Upper lobe of left lung (tissue), 6 donors: ENCODE data around the gene ETFB. TPM values are rescaled to one million over a fixed set of nuclear protein-coding genes. Genes with fewer than 3 reads are reported as not detected.

Experiments
- ATAC-seq, 2 donors: fragments of 200-7000 bp; cut with Tn5 transposase; one replicate each; pipeline ENCODE4 v1.9.1; 2022; ENCODE audit warnings: mild to moderate bottlenecking in 2 of 2, moderate library complexity in 2 of 2; ENCODE audit not compliant: low FRiP score in 2 of 2
- DNase-seq, 2 donors: peaks; one replicate each; pipeline ENCODE4 v3.0.0-alpha.2; 2019 to 2020
- H3K27ac ChIP-seq, 4 donors: fragments of 200-600 bp; sonication (generic); one replicate each; pipeline ENCODE4 v1.5.1; 2016 to 2019
- H3K27me3 ChIP-seq, 4 donors: fragments of 200-600 bp; sonication (generic); one replicate each; pipeline ENCODE4 v1.5.1; 2017 to 2019
- H3K36me3 ChIP-seq, 4 donors: fragments of 200-600 bp; sonication (generic); one replicate each; pipeline ENCODE4 v1.5.1; 2016 to 2019
- H3K4me1 ChIP-seq, 4 donors: fragments of 200-600 bp; sonication (generic); one replicate each; pipeline ENCODE4 v1.5.1; 2018 to 2019
- H3K4me3 ChIP-seq, 4 donors: fragments of 200-600 bp; sonication (generic); one replicate each; pipeline ENCODE4 v1.5.1; 2017 to 2019; ENCODE audit warnings: mild to moderate bottlenecking in 2 of 4, moderate library complexity in 1 of 4
- H3K9me3 ChIP-seq, 4 donors: fragments of 200-600 bp; sonication (generic); one replicate each; pipeline ENCODE4 v1.5.1; 2018 to 2019
- EP300 ChIP-seq, 4 donors: sonication (generic); formaldehyde crosslinking; IDR thresholded peaks; one replicate each; pipeline ENCODE4 v1.5.1; 2017; ENCODE audit warnings: antibody characterized with exemption in 4 of 4, control low read depth in 2 of 4
- POLR2A ChIP-seq, 4 donors: fragments of 450-650 bp; IDR thresholded peaks; one replicate each; pipeline ENCODE4 v1.5.1; 2016 to 2017; ENCODE audit warnings: antibody characterized with exemption in 4 of 4, mild to moderate bottlenecking in 2 of 4
- POLR2AphosphoS5 ChIP-seq, 2 donors: sonication (generic); formaldehyde crosslinking; IDR thresholded peaks; one replicate each; pipeline ENCODE4 v1.5.1; 2017; ENCODE audit warnings: antibody characterized with exemption in 2 of 2
- WGBS, 2 donors: methylation state at CpG; one replicate each; pipeline ENCODE4 v1.1.5; 2017 to 2018; 5-methylcytosine and 5-hydroxymethylcytosine counted together
- total RNA-seq, 6 donors: library from RNA; depleted of rRNA in 4 of 6; stranded (reverse); fragments of >200 nt in 4 of 6; gene quantifications; one replicate each; pipeline versions ENCODE4 v1.1.0 to v1.2.1, GENCODE V29; 2016 to 2021
- TF ChIP-seq, protein P1 (sequence below), 6 experiments: fragments of 450-650 bp in 4 of 6; fragments of 200-600 bp in 2 of 6; sonication (generic) in 2 of 6; IDR thresholded peaks; one replicate each; pipeline ENCODE4 v1.5.1; 2016 to 2019; ENCODE audit warnings: antibody characterized with exemption in 6 of 6
- donor health status: DM: no; HTN: no; CAD: no; lungs with moderate emphysema.
- donor health status: DM: no; HTN: yes; CAD: no; lungs with severe emphysema.

The ETFB gene
- total RNA-seq, 6 donors from 2014 or later: 59.7 to 102 (median 86.6) TPM

GRCh38 chr19:51326216-51327065, 39.7 kb downstream of the ETFB start:
- Histone ChIP-seq H3K27me3 (peaks cover 0 to 25% (median 11%) of the 10 kb centered on the region in 4 donors), H3K36me3 (no peaks in the 10 kb centered on the region), H3K4me1 (peaks cover 7 to 16% (median 13%) of the 10 kb centered on the region in 4 donors), H3K9me3 (peaks cover 0 to 5% (median 1%) of the 10 kb centered on the region in 4 donors), H3K27ac (no peak overlapping the region), H3K4me3 (no peak overlapping the region)
- DNase-seq (no peak), ATAC-seq (no peak)
- no peak for TF ChIP-seq POLR2A (IDR thresholded peaks at IDR 0.05)
- TF ChIP-seq EP300 (IDR thresholded peaks at IDR 0.05): no peak
- TF ChIP-seq POLR2AphosphoS5 (IDR thresholded peaks at IDR 0.05): no peak
- TF ChIP-seq, protein P1, sequence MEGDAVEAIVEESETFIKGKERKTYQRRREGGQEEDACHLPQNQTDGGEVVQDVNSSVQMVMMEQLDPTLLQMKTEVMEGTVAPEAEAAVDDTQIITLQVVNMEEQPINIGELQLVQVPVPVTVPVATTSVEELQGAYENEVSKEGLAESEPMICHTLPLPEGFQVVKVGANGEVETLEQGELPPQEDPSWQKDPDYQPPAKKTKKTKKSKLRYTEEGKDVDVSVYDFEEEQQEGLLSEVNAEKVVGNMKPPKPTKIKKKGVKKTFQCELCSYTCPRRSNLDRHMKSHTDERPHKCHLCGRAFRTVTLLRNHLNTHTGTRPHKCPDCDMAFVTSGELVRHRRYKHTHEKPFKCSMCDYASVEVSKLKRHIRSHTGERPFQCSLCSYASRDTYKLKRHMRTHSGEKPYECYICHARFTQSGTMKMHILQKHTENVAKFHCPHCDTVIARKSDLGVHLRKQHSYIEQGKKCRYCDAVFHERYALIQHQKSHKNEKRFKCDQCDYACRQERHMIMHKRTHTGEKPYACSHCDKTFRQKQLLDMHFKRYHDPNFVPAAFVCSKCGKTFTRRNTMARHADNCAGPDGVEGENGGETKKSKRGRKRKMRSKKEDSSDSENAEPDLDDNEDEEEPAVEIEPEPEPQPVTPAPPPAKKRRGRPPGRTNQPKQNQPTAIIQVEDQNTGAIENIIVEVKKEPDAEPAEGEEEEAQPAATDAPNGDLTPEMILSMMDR (IDR thresholded peaks at IDR 0.05): no peak
- WGBS, 2 donors: 21 to 24% methylated on average over 17 to 36 of the region's 36 CpGs

DNA sequence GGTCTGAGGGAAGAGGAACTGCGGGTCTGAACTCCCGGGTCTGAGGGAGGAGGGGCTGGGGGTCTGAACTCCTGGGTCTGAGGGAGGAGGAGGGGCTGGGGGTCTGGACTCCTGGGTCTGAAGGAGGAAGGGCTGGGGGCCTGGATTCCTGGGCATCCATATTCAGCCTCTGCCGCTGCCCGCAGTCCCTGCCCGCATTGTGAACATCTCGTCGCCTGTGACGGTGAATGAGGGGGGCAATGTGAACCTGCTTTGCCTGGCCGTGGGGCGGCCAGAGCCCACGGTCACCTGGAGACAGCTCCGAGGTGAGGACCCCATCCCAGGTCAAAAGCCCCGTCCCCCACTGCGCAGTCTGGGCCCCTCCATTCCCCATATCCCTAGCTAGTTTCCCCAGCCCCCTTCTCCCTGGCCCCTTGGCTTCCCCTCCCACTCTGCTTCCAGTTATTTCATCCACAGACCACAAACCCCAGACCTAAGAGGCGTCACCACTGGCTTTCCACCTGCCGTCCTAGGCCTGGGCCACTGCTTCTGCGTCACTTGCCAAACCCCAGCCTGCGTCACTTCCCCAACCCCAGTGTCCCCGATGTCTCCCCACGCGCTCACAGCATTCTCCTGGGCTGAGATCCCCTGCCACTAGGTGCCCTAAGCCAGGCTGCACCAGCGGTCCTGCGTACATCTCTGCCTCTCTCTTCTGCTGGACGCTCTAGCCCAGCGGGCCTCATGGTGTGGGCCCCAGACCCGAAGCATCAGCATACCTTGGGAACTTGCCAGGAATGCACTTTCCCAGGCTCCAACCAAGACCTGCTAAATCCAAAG, 40.8 kb downstream of the ETFB start:
- TF ChIP-seq POLR2AphosphoS5 (IDR thresholded peaks at IDR 0.05) (no peak), EP300 (IDR thresholded peaks at IDR 0.05) (no peak), POLR2A (IDR thresholded peaks at IDR 0.05) (no peak)
- TF ChIP-seq, protein P1 (IDR thresholded peaks at IDR 0.05): no peak
- WGBS, 2 donors: 70 to 71% methylated on average over 24 to 26 of the region's 26 CpGs
- no peaks in the 10 kb centered on the region for H3K9me3 ChIP-seq
- H3K27me3 ChIP-seq: peaks cover 0 to 25% (median 11%) of the 10 kb centered on the region in 4 donors
- H3K36me3 ChIP-seq: no peaks in the 10 kb centered on the region
- DNase-seq (no peak), ATAC-seq (no peak)
- no peak overlapping the region for H3K27ac ChIP-seq
- H3K4me3 ChIP-seq: no peak overlapping the region
- H3K4me1 ChIP-seq: peaks cover 7 to 16% (median 13%) of the 10 kb centered on the region in 4 donors

DNA sequence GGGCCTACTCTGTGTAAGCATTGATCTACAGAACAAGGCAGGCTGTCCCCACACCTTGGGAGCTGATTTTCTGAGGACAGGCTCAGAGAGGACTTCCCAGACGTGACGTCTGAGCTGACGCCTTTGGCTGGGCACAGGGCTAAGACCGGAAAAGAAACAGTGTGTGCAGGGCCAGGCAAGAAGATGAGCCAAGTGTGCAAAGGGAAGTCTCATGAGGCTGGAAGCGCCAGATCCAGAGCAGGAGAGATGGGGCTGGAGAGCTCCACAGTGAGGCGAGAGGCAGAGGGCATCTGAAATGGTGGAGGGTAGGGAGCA, 42.1 kb downstream of the ETFB start:
- peaks cover 0 to 22% (median 11%) of the 10 kb centered on the region in 4 donors for H3K27me3 ChIP-seq
- H3K4me1 ChIP-seq: peaks cover 7 to 16% (median 13%) of the 10 kb centered on the region in 4 donors
- no peak overlapping the region for H3K4me3 ChIP-seq
- 63 to 65% methylated on average over 6 of the region's 6 CpGs for WGBS, 2 donors
- no peak overlapping the region for H3K27ac ChIP-seq
- DNase-seq (no peak), ATAC-seq (no peak)
- no peaks in the 10 kb centered on the region for H3K36me3 ChIP-seq
- TF ChIP-seq POLR2A (IDR thresholded peaks at IDR 0.05) (no peak), EP300 (IDR thresholded peaks at IDR 0.05) (no peak), POLR2AphosphoS5 (IDR thresholded peaks at IDR 0.05) (no peak)
- TF ChIP-seq, protein P1 (IDR thresholded peaks at IDR 0.05): no peak
- no peaks in the 10 kb centered on the region for H3K9me3 ChIP-seq

DNA sequence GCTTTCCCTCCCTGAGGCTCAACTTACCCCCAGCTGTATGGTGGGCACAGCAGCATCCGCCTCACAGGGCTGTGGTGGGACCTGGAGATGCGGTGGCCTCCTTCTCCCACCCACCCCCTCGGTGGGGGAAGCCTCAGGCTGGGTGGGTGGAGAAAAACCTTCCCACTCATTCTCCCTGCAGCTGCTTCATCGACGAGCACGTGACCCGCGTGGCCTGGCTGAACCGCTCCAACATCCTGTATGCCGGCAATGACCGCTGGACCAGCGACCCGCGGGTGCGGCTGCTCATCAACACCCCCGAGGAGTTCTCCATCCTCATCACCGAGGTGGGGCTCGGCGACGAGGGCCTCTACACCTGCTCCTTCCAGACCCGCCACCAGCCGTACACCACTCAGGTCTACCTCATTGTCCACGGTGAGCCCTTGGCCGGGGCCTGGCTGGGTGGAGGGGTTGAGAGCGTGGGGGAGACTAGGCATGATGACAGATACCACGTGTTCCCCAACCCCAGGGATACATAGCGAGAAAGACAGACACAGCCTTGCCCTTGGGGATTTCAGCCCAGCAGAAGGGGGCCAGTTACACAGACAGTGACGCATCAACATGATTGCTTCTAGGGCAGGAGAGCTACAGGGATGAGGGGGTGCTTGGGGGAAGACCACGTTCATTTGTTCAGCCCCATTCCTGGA, 42.6 kb downstream of the ETFB start:
- TF ChIP-seq, protein P1 (IDR thresholded peaks at IDR 0.05): no peak
- no peak for TF ChIP-seq EP300 (IDR thresholded peaks at IDR 0.05)
- TF ChIP-seq POLR2AphosphoS5 (IDR thresholded peaks at IDR 0.05): no peak
- DNase-seq (peak in 1 of 2 donors; percentile 81), ATAC-seq (no peak)
- Histone ChIP-seq H3K4me3 (no peak overlapping the region), H3K27me3 (peaks cover 0 to 22% (median 11%) of the 10 kb centered on the region in 4 donors), H3K27ac (no peak overlapping the region), H3K4me1 (peaks cover 7 to 16% (median 13%) of the 10 kb centered on the region in 4 donors), H3K36me3 (no peaks in the 10 kb centered on the region), H3K9me3 (no peaks in the 10 kb centered on the region)
- WGBS, 2 donors: 80 to 81% methylated on average over 21 to 23 of the region's 29 CpGs
